Adrenal gland (tissue), 12 donors: ENCODE results near the gene LINC01488. TPM values are rescaled to one million over a fixed set of nuclear protein-coding genes. Genes with fewer than 3 reads are reported as not detected.

Experiments
- DNase-seq, 7 donors: peaks; one replicate each; pipeline ENCODE4 v3.0.0-alpha.2; 2019 to 2020
- H3K27ac ChIP-seq, 5 donors: fragments of 200-600 bp; sonication (generic) in 4 of 5; 1 replicate in 3 of 5; 2 replicates in 2 of 5; pipeline versions ENCODE4 v1.5.1 to v1.8.0; 2016 to 2020; ENCODE audit warnings: mild to moderate bottlenecking in 1 of 5
- H3K27me3 ChIP-seq: fragments of 200-600 bp; 2 replicates; pipeline ENCODE4 v1.8.0; 2021
- H3K36me3 ChIP-seq, 2 donors: fragments of 200-600 bp; replicated peaks in 1 of 2; 1 replicate in 1 of 2; 2 replicates in 1 of 2; pipeline versions ENCODE4 v1.5.1 to v1.8.0; 2018 to 2022
- H3K4me1 ChIP-seq, 2 donors: fragments of 200-600 bp; replicated peaks in 1 of 2; 1 replicate in 1 of 2; 2 replicates in 1 of 2; pipeline versions ENCODE4 v1.5.1 to v1.8.0; 2018 to 2021
- H3K4me3 ChIP-seq, 4 donors: fragments of 200-600 bp; sonication (generic) in 3 of 4; one replicate each; pipeline ENCODE4 v1.5.1; 2016 to 2018
- H3K9me3 ChIP-seq, 3 donors: fragments of 200-600 bp; sonication (generic) in 1 of 3; replicated peaks in 1 of 3; 1 replicate in 2 of 3; 2 replicates in 1 of 3; pipeline versions ENCODE4 v1.5.1 to v1.8.0; 2016 to 2021
- POLR2A ChIP-seq, 2 donors: fragments of 450-650 bp; IDR thresholded peaks; one replicate each; pipeline ENCODE4 v1.6.1; 2017; ENCODE audit warnings: antibody characterized with exemption in 2 of 2, mild to moderate bottlenecking in 2 of 2, moderate library complexity in 1 of 2
- WGBS, 4 donors: extraction: QIAGEN DNeasy Blood & Tissue Kit in 2 of 4; methylation state at CpG; one replicate each; pipeline versions ENCODE4 v1.1.5 to v1.1.7; 2013 to 2017; 5-methylcytosine and 5-hydroxymethylcytosine counted together
- intact Hi-C, 2 donors: fragments of 100-400 bp; cut with DNase I; formaldehyde crosslinking; loops; one replicate each; pipeline versions ENCODE4 v1.14.1 to v1.15.0; 2022 to 2023
- polyA plus RNA-seq, 3 donors: library from polyadenylated mRNA; stranded (reverse); fragments of 200-250 nt in 2 of 3; fragments of 350-450 nt in 1 of 3; fragmentation: Illumina TruSeq in 1 of 3; extraction: RNeasy Lipid Tissue Mini Kit (QIAGEN cat#74804) in 1 of 3; gene quantifications; one replicate each; pipeline ENCODE4 v1.2.3, GENCODE V29; 2013 to 2014
- total RNA-seq, 9 donors: library from RNA; depleted of rRNA in 4 of 9; stranded (reverse); fragments of >200 nt in 4 of 9; fragments of 120-200 nt in 1 of 9; fragmentation: NEBNext Ultra II Directional in 1 of 9; extraction: Animal tissue kit (Norgen Biotek cat#: 25700) in 1 of 9; gene quantifications; one replicate each; pipeline versions ENCODE4 v1.1.0 to v1.2.4, GENCODE V29; 2013 to 2023
- TF ChIP-seq, protein P1 (sequence below), 6 experiments: fragments of 450-650 bp in 4 of 6; fragments of 200-600 bp in 2 of 6; sonication (generic) in 1 of 6; IDR thresholded peaks; 1 replicate in 5 of 6; 2 replicates in 1 of 6; pipeline versions ENCODE4 v1.5.1 to v1.8.0; 2016 to 2021; ENCODE audit warnings: antibody characterized with exemption in 6 of 6, mild to moderate bottlenecking in 2 of 6, moderate library complexity in 1 of 6
- donor health status: healthy with polysubstance abuse.
- donor health status: Bipolar disorder and iron deficiency.
- donor health status: DM: yes; HTN: yes; CAD: no.
- donor health status: DM: no; HTN: no; CAD: no.
- donor health status: DM: no; HTN: no; CAD: no.
- donor health status: DM: yes; HTN: yes; CAD: no.

The LINC01488 gene
- total and polyA plus RNA-seq, 12 donors = not detected

DNA sequence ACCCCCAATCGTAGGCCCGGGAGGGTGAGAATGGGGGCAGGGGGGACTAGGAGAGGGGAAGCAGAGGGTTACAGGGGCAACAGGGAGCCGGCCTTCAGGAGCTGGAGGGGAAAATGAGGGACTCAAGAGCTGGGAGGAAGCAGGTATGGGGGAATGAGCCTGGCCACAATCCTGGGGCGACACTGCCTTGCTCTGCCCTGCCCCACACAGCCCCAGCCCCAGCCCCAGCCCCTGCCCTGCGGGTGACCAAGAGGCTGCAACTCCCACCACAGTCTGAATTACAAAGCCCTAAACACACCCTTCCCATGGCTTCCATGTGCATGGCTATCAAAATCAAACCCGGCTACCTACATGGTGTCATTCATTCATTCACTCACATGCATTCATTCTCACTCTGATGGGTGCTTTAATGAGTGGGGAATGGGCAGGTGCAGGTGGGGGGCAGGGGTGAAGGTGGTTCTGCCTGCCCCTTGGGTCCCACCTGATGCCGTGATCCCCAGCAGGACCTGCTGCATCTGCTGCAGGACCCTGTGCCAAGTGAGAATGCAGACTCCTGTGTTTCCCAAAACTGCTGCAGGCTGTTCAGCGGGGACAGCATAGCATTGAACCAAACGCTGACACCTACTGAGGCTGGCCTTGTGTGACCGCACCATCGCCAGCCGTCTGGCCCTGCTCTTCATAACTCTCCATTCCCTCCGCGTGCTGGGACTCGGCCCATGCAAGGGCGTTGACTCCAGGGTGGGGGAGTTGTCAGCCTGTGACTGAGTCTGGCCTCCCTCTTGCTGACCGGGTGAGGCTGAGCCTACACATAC lies 9.5 kb upstream of the LINC01488 start:
- no peak for TF ChIP-seq POLR2A (IDR thresholded peaks at IDR 0.05)
- TF ChIP-seq, protein P1, sequence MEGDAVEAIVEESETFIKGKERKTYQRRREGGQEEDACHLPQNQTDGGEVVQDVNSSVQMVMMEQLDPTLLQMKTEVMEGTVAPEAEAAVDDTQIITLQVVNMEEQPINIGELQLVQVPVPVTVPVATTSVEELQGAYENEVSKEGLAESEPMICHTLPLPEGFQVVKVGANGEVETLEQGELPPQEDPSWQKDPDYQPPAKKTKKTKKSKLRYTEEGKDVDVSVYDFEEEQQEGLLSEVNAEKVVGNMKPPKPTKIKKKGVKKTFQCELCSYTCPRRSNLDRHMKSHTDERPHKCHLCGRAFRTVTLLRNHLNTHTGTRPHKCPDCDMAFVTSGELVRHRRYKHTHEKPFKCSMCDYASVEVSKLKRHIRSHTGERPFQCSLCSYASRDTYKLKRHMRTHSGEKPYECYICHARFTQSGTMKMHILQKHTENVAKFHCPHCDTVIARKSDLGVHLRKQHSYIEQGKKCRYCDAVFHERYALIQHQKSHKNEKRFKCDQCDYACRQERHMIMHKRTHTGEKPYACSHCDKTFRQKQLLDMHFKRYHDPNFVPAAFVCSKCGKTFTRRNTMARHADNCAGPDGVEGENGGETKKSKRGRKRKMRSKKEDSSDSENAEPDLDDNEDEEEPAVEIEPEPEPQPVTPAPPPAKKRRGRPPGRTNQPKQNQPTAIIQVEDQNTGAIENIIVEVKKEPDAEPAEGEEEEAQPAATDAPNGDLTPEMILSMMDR (IDR thresholded peaks at IDR 0.05) = no peak
- no peaks in the 10 kb centered on the region for H3K36me3 ChIP-seq
- peaks cover 4% of the 10 kb centered on the region for H3K27me3 ChIP-seq
- no peak overlapping the region for H3K4me3 ChIP-seq
- 69 to 74% (median 72%) methylated on average over 12 to 17 of the region's 17 CpGs for WGBS, 4 donors
- H3K27ac ChIP-seq = no peak overlapping the region
- H3K4me1 ChIP-seq = no peaks in the 10 kb centered on the region
- intact Hi-C loops = no loop called here
- no peak for DNase-seq
- H3K9me3 ChIP-seq = no peaks in the 10 kb centered on the region

DNA sequence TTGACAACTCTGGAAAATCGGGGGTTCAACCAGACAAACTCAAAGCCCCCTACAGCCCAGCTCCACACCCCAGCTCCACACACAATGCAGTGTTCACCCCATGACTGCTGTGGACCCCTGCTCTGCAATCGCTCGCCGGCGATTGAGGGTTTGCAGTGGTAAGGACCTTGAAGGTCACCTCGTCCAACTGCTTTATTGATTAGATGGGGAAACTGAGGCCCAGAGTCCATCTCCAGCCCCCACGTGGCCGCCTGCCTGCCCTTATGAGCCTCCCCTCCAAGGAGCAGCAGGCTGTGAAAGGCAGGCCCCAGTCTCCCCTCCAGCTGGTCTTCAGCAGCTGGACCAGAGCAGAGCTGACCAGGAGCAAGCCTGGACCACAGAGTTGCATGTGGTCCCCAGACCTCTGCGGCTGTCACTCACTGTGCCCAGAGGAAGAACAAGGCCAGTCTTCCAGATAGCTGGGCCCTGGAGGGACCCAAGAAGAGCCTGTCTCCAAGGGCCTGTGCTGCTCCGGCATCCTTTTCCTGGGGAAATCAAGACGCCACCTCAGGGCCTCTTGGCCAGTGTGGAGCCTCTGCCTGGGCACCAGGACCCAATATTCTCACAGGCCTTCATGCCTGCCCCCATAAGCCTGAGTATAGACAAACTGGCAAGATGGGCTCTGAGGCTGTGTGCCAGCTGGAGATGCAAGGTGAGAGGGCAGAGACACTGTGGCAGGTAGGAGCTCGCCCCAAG lies 8.8 kb upstream of the LINC01488 start:
- no peaks in the 10 kb centered on the region for H3K4me1 ChIP-seq
- no peak for TF ChIP-seq POLR2A (IDR thresholded peaks at IDR 0.05)
- TF ChIP-seq, protein P1 (IDR thresholded peaks at IDR 0.05) = no peak
- H3K36me3 ChIP-seq = no peaks in the 10 kb centered on the region
- H3K9me3 ChIP-seq = no peaks in the 10 kb centered on the region
- no peak overlapping the region for H3K27ac ChIP-seq
- peaks cover 4% of the 10 kb centered on the region for H3K27me3 ChIP-seq
- intact Hi-C loops = no loop called here
- no peak for DNase-seq
- 90 to 96% (median 92%) methylated on average over 5 to 12 of the region's 12 CpGs for WGBS, 4 donors
- H3K4me3 ChIP-seq = no peak overlapping the region

DNA sequence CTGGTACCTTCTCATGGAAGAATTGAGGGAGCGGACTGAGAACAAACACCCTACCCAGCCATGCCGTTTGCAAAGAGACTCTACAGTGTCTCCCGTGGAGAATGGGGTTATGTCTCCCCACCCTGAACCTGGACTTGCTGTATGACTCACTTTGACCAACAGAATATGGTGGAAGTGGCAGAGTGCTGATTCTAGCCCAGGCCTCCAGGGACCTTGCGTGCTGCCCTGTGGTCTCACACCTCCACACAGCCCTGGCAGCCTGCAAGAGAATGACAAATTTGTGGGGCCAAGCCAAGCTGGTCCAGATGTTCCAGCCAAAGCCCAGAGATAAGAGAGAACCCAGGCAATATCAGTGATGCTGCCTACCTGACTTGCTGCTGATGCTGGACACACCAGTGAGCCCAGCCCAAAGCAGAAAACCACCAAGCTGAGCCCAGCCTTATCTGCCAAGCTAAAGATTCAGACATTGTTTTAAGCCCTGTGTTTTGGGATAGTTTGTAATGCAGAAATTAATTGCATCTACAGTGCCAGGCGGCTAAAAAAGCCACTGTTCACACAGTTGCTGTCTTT lies 8.1 kb upstream of the LINC01488 start:
- 78 to 96% (median 94%) methylated on average over 1 to 5 of the region's 5 CpGs for WGBS, 4 donors
- H3K4me1 ChIP-seq = no peaks in the 10 kb centered on the region
- DNase-seq = no peak

DNA sequence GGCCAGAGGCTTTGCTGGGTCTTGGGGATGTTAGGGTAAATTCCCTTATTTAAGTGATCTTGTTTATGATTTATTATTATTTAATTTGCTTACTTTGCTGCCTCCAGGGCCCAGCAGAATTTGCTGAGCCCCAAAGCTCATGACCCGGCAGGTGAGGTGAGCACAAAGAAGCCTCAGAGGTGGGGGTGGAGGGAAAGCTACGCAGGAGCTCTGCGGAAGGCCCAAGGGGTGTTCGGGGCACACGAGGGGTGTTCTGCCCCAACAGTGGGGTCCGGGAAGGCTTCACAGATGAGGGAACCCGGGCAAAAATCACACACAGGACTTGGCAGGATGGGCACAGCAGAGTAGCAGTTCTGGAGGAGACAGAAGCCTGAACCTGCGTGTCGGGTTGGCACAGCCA lies 6.7 kb upstream of the LINC01488 start:
- peaks cover 4% of the 10 kb centered on the region for H3K27me3 ChIP-seq
- H3K27ac ChIP-seq = no peak overlapping the region
- H3K9me3 ChIP-seq = no peaks in the 10 kb centered on the region
- intact Hi-C loops = no loop called here
- no peak overlapping the region for H3K4me3 ChIP-seq
- DNase-seq = no peak
- WGBS, 4 donors = 94 to 99% (median 94%) methylated on average over 9 of the region's 9 CpGs
- no peaks in the 10 kb centered on the region for H3K4me1 ChIP-seq
- no peaks in the 10 kb centered on the region for H3K36me3 ChIP-seq
- TF ChIP-seq POLR2A (IDR thresholded peaks at IDR 0.05) = no peak
- TF ChIP-seq, protein P1 (IDR thresholded peaks at IDR 0.05) = no peak

More for the DNA sequence above, 8.1 kb upstream of the LINC01488 start:
- Histone ChIP-seq H3K4me3 (no peak overlapping the region), H3K27me3 (peaks cover 4% of the 10 kb centered on the region), H3K9me3 (no peaks in the 10 kb centered on the region), H3K27ac (no peak overlapping the region), H3K36me3 (no peaks in the 10 kb centered on the region)
- no peak for TF ChIP-seq POLR2A (IDR thresholded peaks at IDR 0.05)
- intact Hi-C loops = no loop called here
